WTC11 (cell line): ENCODE measurements around the gene BOD1. TPM values are rescaled to one million over a fixed set of nuclear protein-coding genes. Genes with fewer than 3 reads are reported as not detected.

Experiments
- ATAC-seq: fragments of 200-7000 bp; cut with Tn5 transposase; 2 replicates; pipeline ENCODE4 v1.10.0; 2021; ENCODE audit warnings: mild to moderate bottlenecking, moderate library complexity
- CTCF ChIA-PET: fragments of 300-600 bp; sonication (Branson Sonifier 250); formaldehyde crosslinking; loops from one replicate; lab custom pipeline; 2021; ENCODE audit warnings: antibody characterized with exemption; lab: Charles Lee
- POLR2A ChIA-PET: fragments of 350-600 bp; sonication (Branson Sonifier 250); formaldehyde crosslinking; loops from one replicate; lab custom pipeline; 2021; ENCODE audit warnings: antibody characterized with exemption; lab: Charles Lee
- DNase-seq: peaks from one replicate; pipeline ENCODE4 v3.0.0; 2021; ENCODE audit warnings: low spot score
- H3K27ac Mint-ChIP-seq: 2 replicates; pipeline ENCODE4 v1.8.0; 2021; ENCODE audit warnings: mixed read lengths
- H3K27me3 Mint-ChIP-seq: 2 replicates; pipeline ENCODE4 v1.8.0; 2021; ENCODE audit warnings: low read depth, mild to moderate bottlenecking, moderate library complexity, mixed read lengths
- H3K36me3 Mint-ChIP-seq: 2 replicates; pipeline ENCODE4 v1.8.0; 2021; ENCODE audit warnings: mixed read lengths
- H3K4me1 Mint-ChIP-seq: 2 replicates; pipeline ENCODE4 v1.8.0; 2022; ENCODE audit warnings: mixed read lengths
- H3K4me3 Mint-ChIP-seq: 2 replicates; pipeline ENCODE4 v1.8.0; 2021; ENCODE audit warnings: mild to moderate bottlenecking, moderate library complexity, mixed read lengths
- H3K9me3 Mint-ChIP-seq: 2 replicates; pipeline ENCODE4 v1.8.0; 2021; ENCODE audit warnings: mixed read lengths
- CREB1 ChIP-seq: sonication (generic); formaldehyde crosslinking; IDR thresholded peaks from 2 replicates; pipeline ENCODE4 v1.8.0; 2023; ENCODE audit warnings: mild to moderate bottlenecking, missing genetic modification reagents
- CREM ChIP-seq: sonication (generic); formaldehyde crosslinking; IDR thresholded peaks from 2 replicates; pipeline ENCODE4 v1.8.1; 2022; ENCODE audit warnings: mild to moderate bottlenecking, missing genetic modification reagents, moderate library complexity
- E2F4 ChIP-seq: sonication (generic); formaldehyde crosslinking; IDR thresholded peaks from 2 replicates; pipeline ENCODE4 v1.8.1; 2022; ENCODE audit warnings: low read depth, mild to moderate bottlenecking, moderate library complexity, missing genetic modification reagents, borderline replicate concordance
- E2F5 ChIP-seq: sonication (generic); formaldehyde crosslinking; IDR thresholded peaks from 2 replicates; pipeline ENCODE4 v1.8.1; 2022; ENCODE audit warnings: mild to moderate bottlenecking, moderate library complexity, missing genetic modification reagents
- ERG ChIP-seq: fragments of 250-450 bp; sonication (Bioruptor Pico); IDR thresholded peaks from 2 replicates; pipeline ENCODE4 v1.8.0; 2021; ENCODE audit warnings: mild to moderate bottlenecking
- JAZF1 ChIP-seq: fragments of 250-450 bp; sonication (Bioruptor Pico); IDR thresholded peaks from 2 replicates; pipeline ENCODE4 v1.9.0; 2021; ENCODE audit warnings: moderate library complexity, mild to moderate bottlenecking, inconsistent platforms
- MYBL2 ChIP-seq: sonication (generic); formaldehyde crosslinking; IDR thresholded peaks from 2 replicates; pipeline ENCODE4 v1.8.1; 2023; ENCODE audit warnings: mild to moderate bottlenecking, moderate library complexity, missing genetic modification reagents
- NFE2L1 ChIP-seq: sonication (generic); formaldehyde crosslinking; IDR thresholded peaks from 2 replicates; pipeline ENCODE4 v1.8.1; 2023; ENCODE audit warnings: missing genetic modification reagents
- PREB ChIP-seq: sonication (generic); formaldehyde crosslinking; IDR thresholded peaks from 2 replicates; pipeline ENCODE4 v1.8.1; 2022; ENCODE audit warnings: mild to moderate bottlenecking, missing genetic modification reagents, moderate library complexity, borderline replicate concordance
- SMAD4 ChIP-seq: sonication (generic); formaldehyde crosslinking; IDR thresholded peaks from 2 replicates; pipeline ENCODE4 v1.8.0; 2022; ENCODE audit warnings: mild to moderate bottlenecking, missing genetic modification reagents
- USF1 ChIP-seq: sonication (generic); formaldehyde crosslinking; IDR thresholded peaks from 2 replicates; pipeline ENCODE4 v1.8.0; 2022; ENCODE audit warnings: mild to moderate bottlenecking, missing genetic modification reagents
- USF2 ChIP-seq: sonication (generic); formaldehyde crosslinking; IDR thresholded peaks from 2 replicates; pipeline ENCODE4 v1.8.1; 2023; ENCODE audit warnings: mild to moderate bottlenecking, missing genetic modification reagents, moderate library complexity
- ZMAT4 ChIP-seq: fragments of 250-450 bp; sonication (Bioruptor Pico); IDR thresholded peaks from 2 replicates; pipeline ENCODE4 v1.9.0; 2021; ENCODE audit warnings: mild to moderate bottlenecking
- ZNF138 ChIP-seq: sonication (generic); formaldehyde crosslinking; conservative IDR thresholded peaks from 2 replicates; pipeline ENCODE4 v1.8.1; 2022; ENCODE audit warnings: mild to moderate bottlenecking, moderate library complexity, missing genetic modification reagents
- ZNF219 ChIP-seq: sonication (generic); formaldehyde crosslinking; IDR thresholded peaks from 2 replicates; pipeline ENCODE4 v1.8.0; 2023; ENCODE audit warnings: missing genetic modification reagents, mild to moderate bottlenecking, borderline replicate concordance
- ZNF281 ChIP-seq: sonication (generic); formaldehyde crosslinking; IDR thresholded peaks from 2 replicates; pipeline ENCODE4 v1.8.0; 2023; ENCODE audit warnings: mild to moderate bottlenecking, missing genetic modification reagents
- ZNF512 ChIP-seq: sonication (generic); formaldehyde crosslinking; IDR thresholded peaks from 2 replicates; pipeline ENCODE4 v1.8.1; 2022; ENCODE audit warnings: missing genetic modification reagents, borderline replicate concordance
- total RNA-seq: library from RNA; stranded (reverse); gene quantifications from 3 replicates; pipeline ENCODE4 v1.2.3, GENCODE V29; 2021

BOD1 gene
- total RNA-seq, 1 experiment from 2014 or later = 120 TPM

- H3K9me3 Mint-ChIP-seq = peaks cover 47% of the 10 kb centered on the region
- ChIA-PET CTCF (interaction anchor here (0.5 to 2.6 kb wide), 52 partner anchors 9 to 729 kb away, joined by 3 to 17 read pairs (median 3); partner anchors contain the start of genes BOD1 and CPEB4), POLR2A (no interaction called here)
- H3K27ac Mint-ChIP-seq = no peak overlapping the region
- H3K27me3 Mint-ChIP-seq = peaks cover 20% of the 10 kb centered on the region
- DNase-seq = no peak
- no peaks in the 10 kb centered on the region for H3K4me1 Mint-ChIP-seq
- H3K4me3 Mint-ChIP-seq = no peak overlapping the region
- H3K36me3 Mint-ChIP-seq = peaks cover 40% of the 10 kb centered on the region
- ATAC-seq = no peak
- TF ChIP-seq PREB (CRISPR knock-in tag) = no peak
- no peak for TF ChIP-seq ZNF219 (CRISPR knock-in tag)
- TF ChIP-seq MYBL2 = no peak
- TF ChIP-seq ZMAT4 = no peak
- no peak for TF ChIP-seq NFE2L1 (CRISPR knock-in tag)
- TF ChIP-seq ERG (CRISPR knock-in tag) = no peak
- no peak for TF ChIP-seq ZNF512 (CRISPR knock-in tag)
- TF ChIP-seq E2F4 (CRISPR knock-in tag) = no peak
- TF ChIP-seq SMAD4 = no peak
- TF ChIP-seq ZNF138 (CRISPR knock-in tag) = no peak
Measured at GRCh38 chr5:173582216-173583111, 34.0 kb downstream of the BOD1 start.

- H3K4me3 Mint-ChIP-seq = no peak overlapping the region
- peaks cover 43% of the 10 kb centered on the region for H3K9me3 Mint-ChIP-seq
- DNase-seq = peak; percentile 93
- ChIA-PET POLR2A (no interaction called here), CTCF (interaction anchor here (0.5 to 2.6 kb wide), 50 partner anchors 9 to 730 kb away, joined by 3 to 17 read pairs (median 3); partner anchors contain the start of genes BOD1 and CPEB4)
- peaks cover 16% of the 10 kb centered on the region for H3K27me3 Mint-ChIP-seq
- no peak overlapping the region for H3K27ac Mint-ChIP-seq
- peak; percentile 95 for ATAC-seq
- H3K4me1 Mint-ChIP-seq = no peaks in the 10 kb centered on the region
- H3K36me3 Mint-ChIP-seq = peaks cover 33% of the 10 kb centered on the region
- TF ChIP-seq USF1 (CRISPR knock-in tag) (0 out of 2 replicates have a peak, but pooled peaks have one; percentile 4), CREB1 (CRISPR knock-in tag) (no peak), USF2 (no peak), CREM (CRISPR knock-in tag) (no peak), JAZF1 (no peak), ERG (CRISPR knock-in tag) (no peak), ZNF281 (CRISPR knock-in tag) (no peak), E2F5 (no peak)
Measured at GRCh38 chr5:173581408-173582215, 34.8 kb downstream of the BOD1 start.
